ENCODE results near the gene GPC1. TPM values are rescaled to one million over a fixed set of nuclear protein-coding genes. Genes with fewer than 3 reads are reported as not detected.

Gene GPC1
- total RNA-seq, 1 donor from 2014 or later = 252 TPM

DNA sequence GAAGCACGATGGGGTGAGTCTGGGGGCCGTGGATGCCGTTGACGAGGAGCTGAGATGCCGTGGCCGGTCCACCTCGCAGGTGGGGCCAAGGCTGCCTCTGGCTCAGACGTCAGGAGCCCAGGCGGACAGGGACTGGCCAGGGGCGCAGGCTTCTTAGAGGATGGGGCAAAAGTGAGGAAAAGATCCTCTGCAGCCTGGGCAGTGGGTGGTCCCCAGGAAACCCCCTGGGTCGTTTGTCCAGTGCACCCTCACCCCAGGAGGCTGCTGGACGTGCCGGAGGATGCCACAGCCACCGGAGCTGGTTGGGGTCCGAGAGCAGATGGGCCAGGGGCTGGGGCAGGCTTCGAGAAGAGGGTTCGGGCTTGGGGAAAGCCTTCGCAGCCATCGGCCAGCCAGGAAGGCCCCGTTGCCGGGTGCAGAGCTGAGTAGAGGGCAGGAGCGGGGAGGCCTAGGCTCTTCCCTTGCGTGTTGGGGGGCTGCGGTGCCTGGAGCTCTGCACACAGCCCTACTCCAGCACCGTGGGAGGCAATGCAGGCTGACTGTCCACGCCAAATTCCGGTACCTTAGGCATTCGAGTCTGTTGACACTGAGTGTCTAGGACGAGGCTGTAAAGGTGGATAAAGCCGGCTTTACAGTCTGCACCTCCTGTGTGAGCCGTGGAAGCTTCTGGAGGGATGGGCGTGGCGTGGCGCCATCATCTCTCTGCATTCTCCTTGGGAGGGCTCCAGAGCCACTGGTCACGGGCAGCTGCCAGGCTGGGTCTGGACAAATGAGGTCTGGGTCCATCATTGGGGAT, 18.8 kb downstream of the GPC1 start:
- Histone ChIP-seq H3K79me2 (ENCODE audit: insufficient read depth, low read length) (peaks cover 79% of the 10 kb centered on the region), H4K20me1 (ENCODE audit: insufficient read depth, low read length) (peaks cover 87% of the 10 kb centered on the region), H3K4me2 (ENCODE audit: low read length) (peak overlapping the region; percentile 59), H3K27ac (ENCODE audit: low read depth, low read length) (no peak overlapping the region), H3K36me3 (ENCODE audit: insufficient read depth, low read length) (no peaks in the 10 kb centered on the region), H3K27me3 (ENCODE audit: insufficient read depth, low read length) (no peaks in the 10 kb centered on the region), H3K9me3 (ENCODE audit: insufficient read depth, low read depth, low read length) (no peaks in the 10 kb centered on the region), H2AFZ (ENCODE audit: low read depth, low read length) (no peak overlapping the region), H3K4me3 (ENCODE audit: insufficient read depth, low read depth, low read length) (no peak overlapping the region), H3K9ac (ENCODE audit: low read length) (no peak overlapping the region), H3K4me1 (ENCODE audit: insufficient read depth, low read length) (peaks cover 35% of the 10 kb centered on the region)
- H3K9me3 Mint-ChIP-seq (ENCODE audit: unreplicated experiment) = no peaks in the 10 kb centered on the region
- peak overlapping the region; percentile 92 for H3K4me3 Mint-ChIP-seq (ENCODE audit: unreplicated experiment)
- TF ChIP-seq, protein P1, sequence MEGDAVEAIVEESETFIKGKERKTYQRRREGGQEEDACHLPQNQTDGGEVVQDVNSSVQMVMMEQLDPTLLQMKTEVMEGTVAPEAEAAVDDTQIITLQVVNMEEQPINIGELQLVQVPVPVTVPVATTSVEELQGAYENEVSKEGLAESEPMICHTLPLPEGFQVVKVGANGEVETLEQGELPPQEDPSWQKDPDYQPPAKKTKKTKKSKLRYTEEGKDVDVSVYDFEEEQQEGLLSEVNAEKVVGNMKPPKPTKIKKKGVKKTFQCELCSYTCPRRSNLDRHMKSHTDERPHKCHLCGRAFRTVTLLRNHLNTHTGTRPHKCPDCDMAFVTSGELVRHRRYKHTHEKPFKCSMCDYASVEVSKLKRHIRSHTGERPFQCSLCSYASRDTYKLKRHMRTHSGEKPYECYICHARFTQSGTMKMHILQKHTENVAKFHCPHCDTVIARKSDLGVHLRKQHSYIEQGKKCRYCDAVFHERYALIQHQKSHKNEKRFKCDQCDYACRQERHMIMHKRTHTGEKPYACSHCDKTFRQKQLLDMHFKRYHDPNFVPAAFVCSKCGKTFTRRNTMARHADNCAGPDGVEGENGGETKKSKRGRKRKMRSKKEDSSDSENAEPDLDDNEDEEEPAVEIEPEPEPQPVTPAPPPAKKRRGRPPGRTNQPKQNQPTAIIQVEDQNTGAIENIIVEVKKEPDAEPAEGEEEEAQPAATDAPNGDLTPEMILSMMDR (IDR thresholded peaks at IDR 0.05; ENCODE audit: insufficient read depth, low read depth, low read length) = no peak
- TF ChIP-seq EZH2 (IDR thresholded peaks at IDR 0.05; ENCODE audit: insufficient read depth, low read length) = peak; percentile 60
- no peaks in the 10 kb centered on the region for H3K27me3 Mint-ChIP-seq (ENCODE audit: low read depth, unreplicated experiment)
- H3K4me1 Mint-ChIP-seq (ENCODE audit: low read depth, unreplicated experiment) = peaks cover 27% of the 10 kb centered on the region
- no peak for FAIRE-seq
- DNase-seq (ENCODE audit: low read depth) = no peak
- peak overlapping the region; percentile 92 for H3K27ac Mint-ChIP-seq (ENCODE audit: unreplicated experiment)
- no peaks in the 10 kb centered on the region for H3K36me3 Mint-ChIP-seq (ENCODE audit: low read depth, unreplicated experiment)

DNA sequence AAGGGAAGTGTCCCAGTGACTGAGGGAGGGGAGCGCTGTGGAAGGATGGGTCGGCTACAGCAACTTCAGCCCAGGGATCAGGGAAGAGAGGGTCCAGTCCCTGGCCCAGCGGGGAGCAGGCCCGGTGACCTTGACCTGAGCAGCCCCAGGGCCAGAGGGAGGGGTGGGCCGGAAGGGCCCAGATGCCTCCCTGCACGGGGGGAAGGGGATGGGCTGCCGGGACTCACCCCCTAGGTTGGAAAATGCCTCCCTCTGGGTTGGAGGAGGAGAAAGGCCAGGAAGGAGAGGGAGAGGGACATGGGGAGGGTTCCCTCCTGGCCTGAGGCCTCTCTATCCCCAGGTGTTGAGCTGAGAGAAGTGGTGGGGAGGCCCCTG, 19.8 kb downstream of the GPC1 start:
- Mint-ChIP-seq H3K4me1 (ENCODE audit: low read depth, unreplicated experiment) (peaks cover 19% of the 10 kb centered on the region), H3K9me3 (ENCODE audit: unreplicated experiment) (no peaks in the 10 kb centered on the region), H3K36me3 (ENCODE audit: low read depth, unreplicated experiment) (no peaks in the 10 kb centered on the region), H3K27ac (ENCODE audit: unreplicated experiment) (no peak overlapping the region), H3K27me3 (ENCODE audit: low read depth, unreplicated experiment) (no peaks in the 10 kb centered on the region), H3K4me3 (ENCODE audit: unreplicated experiment) (peak overlapping the region; percentile 92)
- H3K4me2 ChIP-seq (ENCODE audit: low read length) = peak overlapping the region; percentile 59
- H3K36me3 ChIP-seq (ENCODE audit: insufficient read depth, low read length) = no peaks in the 10 kb centered on the region
- H3K79me2 ChIP-seq (ENCODE audit: insufficient read depth, low read length) = peaks cover 70% of the 10 kb centered on the region
- H3K27ac ChIP-seq (ENCODE audit: low read depth, low read length) = no peak overlapping the region
- no peak for TF ChIP-seq EZH2 (IDR thresholded peaks at IDR 0.05; ENCODE audit: insufficient read depth, low read length)
- TF ChIP-seq, protein P1 (IDR thresholded peaks at IDR 0.05; ENCODE audit: insufficient read depth, low read depth, low read length) = no peak
- DNase-seq (ENCODE audit: low read depth) = no peak
- peaks cover 26% of the 10 kb centered on the region for H3K4me1 ChIP-seq (ENCODE audit: insufficient read depth, low read length)
- H2AFZ ChIP-seq (ENCODE audit: low read depth, low read length) = no peak overlapping the region
- H3K9me3 ChIP-seq (ENCODE audit: insufficient read depth, low read depth, low read length) = no peaks in the 10 kb centered on the region
- H4K20me1 ChIP-seq (ENCODE audit: insufficient read depth, low read length) = peaks cover 87% of the 10 kb centered on the region
- FAIRE-seq = no peak
- no peak overlapping the region for H3K9ac ChIP-seq (ENCODE audit: low read length)
- no peaks in the 10 kb centered on the region for H3K27me3 ChIP-seq (ENCODE audit: insufficient read depth, low read length)
- H3K4me3 ChIP-seq (ENCODE audit: insufficient read depth, low read depth, low read length) = no peak overlapping the region

Data from astrocyte (in vitro differentiated cells and primary cell).